Activated CD8-positive, alpha-beta memory T cell treated with anti-CD3 and anti-CD28 coated beads, Interleukin-2, amount 50 U/mL, for 24 hours (primary cell): ENCODE data around the gene L3MBTL1.
"Not testable (repeated sequence)": the region's sequence is repeated elsewhere in the genome, so short reads cannot be mapped to it uniquely, and the experiment has no call there.

Experiments
- DNase-seq: peaks from one replicate; pipeline ENCODE4 v3.0.0-alpha.2; 2020; ENCODE audit errors: extremely low read depth

The L3MBTL1 gene

DNA sequence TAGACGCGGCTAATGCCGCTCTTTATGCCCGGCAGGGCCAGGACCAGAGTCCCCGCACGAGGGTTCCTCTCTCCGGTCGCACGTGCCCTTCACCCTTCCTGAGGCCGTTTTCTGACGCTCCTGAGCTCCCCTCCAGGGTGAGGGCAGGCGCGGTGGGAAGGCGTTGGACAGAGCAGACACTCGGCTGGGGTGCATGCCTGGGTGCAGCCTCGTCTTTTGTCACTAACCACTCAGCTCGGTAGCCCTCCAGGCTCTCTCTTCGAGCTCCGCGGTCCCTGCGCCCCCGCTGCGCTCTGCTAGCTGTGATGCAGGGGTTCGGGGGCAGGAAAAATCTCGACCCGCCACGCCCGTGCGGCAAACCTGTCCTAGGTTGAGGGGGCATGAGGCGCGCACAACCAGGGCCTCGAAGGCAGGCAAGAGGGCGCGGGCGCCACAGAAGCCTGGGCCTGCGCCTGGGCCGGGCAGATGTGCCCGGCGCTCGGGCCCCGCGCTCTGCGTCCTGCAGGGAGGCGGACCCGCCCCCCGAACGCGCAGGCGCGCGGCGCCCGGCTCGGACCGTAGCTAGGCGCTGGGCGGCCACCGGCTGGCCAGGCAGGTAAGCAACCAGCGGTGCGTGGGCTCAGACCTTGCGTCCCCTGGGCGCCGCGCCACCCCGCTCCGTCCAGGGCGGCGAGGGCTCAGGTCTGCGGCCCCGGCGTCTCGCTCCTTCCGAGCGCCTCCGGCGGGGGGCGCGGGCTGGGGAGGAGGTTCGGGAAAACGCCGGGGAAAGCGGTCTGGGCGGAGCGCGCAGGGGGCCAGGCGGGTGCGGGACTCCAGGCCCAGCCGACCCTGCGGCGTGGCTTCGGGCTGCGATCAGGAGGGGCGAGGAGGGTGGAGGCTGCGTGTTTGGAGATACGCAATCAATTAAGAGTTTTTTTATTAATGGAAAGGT, at the start of gene L3MBTL1:
L3MBTL1 (plus strand) TSS at position 548 of the 931 bp plus-strand sequence. CDS start 5,807 bp downstream, outside the sequence.
- no peak for DNase-seq

DNA sequence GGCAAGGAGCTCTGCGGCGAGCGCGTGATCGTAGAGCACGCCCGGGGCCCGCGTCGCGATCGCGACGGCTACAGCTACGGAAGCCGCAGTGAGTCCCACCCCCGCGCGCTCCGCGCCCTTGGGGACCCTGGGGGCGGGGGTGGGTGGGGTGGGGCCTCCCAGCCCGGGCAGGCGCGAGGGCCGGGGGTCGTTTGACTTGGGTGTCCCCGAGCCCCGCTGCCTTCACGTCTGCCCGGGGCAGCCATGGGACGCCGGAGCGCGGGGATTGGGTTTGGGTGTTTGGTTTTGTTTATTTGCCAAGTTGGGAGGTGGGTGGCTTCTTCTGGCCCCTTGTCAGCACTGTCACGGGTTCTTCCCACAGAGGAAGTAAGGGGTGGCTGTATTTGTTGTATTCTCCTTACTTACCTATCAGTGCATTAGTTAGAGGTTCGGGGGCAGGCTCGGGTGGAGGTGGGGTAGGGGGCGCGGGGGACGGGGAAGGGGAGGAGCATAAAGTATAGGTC, 49.0 kb upstream of the L3MBTL1 start:
- no peak for DNase-seq

DNA sequence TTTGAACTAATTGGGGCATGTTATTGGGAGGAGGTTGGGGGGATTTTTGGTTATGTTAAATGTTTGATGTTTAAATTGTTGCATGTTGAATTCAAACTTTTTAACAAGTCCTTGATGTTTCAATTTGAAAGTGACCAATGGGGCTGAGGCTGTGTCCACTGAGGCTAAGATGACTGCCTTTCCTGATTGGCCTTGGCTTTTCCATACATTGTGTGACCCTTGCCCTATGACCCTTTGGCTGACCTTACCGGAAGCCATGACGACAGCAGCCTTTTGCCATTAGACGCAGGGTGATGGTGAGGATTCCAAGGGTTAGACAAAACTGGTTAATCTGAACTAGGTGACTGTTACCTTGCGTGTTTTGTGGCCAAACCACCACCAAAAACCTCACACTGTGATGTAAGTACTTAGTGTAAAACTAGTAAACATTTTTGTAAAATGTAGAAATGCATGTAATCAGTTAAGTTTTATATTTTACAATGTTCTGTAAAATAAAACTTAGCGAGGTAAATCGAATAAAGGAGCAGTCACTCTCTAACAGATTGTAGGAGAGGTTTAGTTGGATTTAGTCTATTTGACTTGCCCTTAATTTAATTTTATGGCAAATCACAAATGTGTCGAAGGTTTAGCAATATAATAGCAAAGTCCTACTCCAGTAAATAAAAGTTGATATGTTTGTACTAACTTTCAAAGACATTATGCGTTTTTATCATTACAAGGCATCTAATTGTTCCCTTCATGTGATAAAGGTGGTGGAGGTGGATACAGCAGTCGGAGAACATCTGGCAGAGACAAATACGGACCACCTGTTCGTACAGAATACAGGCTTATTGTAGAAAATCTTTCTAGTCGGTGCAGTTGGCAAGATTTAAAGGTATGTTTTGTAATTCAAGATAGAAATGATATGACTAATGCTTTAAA, 48.2 kb upstream of the L3MBTL1 start:
- DNase-seq = no peak

DNA sequence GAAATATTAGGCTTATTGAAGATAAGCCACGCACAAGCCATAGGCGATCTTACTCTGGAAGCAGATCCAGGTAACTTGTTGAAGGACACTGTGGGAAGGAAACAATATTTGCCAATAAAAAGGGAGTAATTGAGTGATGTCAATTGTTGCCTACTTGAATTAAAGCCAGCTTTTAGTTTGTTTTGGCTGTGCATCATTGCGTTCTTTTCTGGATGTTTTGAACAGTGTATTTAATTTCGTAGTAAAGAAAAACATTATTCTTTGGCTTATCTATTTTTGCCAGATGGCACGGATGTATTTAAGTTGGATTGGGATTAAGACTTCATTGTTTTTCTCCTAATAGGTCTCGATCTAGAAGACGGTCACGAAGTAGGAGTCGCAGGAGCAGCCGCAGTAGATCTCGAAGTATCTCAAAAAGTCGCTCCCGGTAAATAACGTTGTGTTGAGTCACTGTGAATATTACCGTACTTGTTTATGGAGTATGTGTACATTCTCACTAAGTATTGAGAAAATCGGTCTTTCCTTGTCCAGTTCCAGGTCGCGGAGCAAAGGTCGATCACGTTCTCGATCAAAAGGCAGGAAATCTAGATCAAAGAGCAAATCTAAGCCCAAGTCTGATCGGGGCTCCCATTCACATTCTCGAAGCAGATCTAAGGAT, 47.2 kb upstream of the L3MBTL1 start:
- DNase-seq = no peak

DNA sequence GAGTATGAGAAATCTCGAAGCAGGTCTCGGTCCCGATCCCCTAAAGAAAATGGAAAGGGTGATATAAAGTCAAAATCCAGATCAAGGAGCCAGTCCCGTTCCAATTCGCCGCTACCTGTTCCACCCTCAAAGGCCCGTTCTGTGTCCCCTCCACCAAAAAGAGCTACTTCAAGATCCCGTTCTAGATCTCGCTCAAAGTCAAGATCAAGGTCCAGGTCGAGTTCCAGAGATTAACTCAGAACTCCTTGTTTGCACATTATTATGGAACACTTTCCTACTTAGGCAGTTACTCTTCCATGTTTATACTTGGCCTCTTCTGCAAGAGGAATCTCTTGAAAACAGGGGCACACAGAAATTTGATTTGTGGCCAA, 46.7 kb upstream of the L3MBTL1 start:
- DNase-seq = no peak

DNA sequence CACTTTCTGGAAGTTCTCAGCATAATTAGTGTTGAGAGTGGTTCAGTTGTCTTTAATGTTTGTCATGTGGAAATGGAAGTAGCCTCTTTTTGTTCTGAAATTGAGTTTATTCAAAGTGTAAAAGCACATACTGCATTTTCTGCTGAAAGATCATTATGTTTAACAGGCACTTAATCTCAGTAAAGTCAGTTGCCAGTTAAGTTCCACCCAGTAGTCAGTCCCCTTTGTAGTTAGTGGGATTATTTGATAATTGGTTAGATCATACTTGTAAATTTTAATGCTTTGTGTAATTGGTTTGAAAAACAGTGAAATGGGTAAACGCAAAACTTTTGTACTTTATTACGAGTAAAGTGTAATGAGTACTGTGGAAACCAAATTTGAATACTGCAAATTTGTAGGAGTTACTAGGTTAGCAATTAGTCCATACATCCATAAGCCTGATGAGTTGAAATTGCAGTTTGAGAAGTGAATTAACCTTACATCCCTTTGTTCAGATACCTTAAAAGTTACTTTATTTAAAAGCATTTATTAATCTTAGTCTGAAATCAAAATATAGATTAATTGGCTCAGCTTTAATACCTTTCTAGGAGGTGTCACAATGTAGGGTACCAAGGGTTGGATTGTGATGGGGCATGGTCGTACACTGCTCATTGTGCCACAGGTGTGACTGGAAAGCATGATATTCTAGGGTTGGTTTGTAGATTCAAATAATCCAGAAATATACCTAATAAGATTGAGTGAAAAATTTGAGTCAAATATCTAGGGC, 45.4 kb upstream of the L3MBTL1 start:
- no peak for DNase-seq

DNA sequence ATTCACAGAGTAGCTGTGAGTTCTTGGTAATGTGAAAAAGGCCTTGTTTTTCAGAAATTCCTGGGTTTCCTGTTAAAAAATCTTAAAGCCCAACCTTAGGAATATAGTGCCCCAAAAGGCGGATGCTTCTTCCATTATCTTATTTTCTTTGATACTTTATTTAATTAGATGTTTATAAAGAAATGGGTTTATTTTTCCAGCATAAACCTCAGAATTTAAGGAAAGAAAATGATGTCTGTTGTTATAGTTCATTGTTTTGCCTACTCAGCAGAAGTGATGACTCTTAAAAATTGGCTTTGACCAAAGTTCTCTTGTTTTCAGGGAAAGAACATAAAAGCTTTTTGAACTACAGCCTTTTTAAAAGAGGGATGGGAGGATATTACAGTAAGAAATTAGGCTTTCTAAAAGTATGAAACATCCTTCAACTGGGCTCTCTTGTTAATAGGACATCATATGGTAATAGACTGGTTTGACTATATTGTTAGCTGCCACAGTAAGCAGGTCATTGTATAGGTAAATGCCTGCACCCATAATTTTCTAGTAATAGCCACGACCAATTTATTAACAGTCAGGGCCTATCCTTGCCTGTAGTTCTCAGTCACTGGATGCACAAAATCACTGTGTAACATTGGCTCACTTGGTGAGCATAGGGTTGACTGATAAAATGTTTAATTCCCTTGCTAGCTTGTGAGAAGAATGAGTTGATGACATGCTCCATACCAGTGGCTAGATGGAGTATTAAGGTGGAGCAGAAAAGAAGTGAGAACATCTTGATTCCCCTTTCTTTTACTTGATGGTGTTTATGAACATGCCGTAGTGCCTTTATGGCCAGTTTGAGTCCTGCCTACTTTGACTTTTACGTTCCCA, 44.6 kb upstream of the L3MBTL1 start:
- DNase-seq = no peak

DNA sequence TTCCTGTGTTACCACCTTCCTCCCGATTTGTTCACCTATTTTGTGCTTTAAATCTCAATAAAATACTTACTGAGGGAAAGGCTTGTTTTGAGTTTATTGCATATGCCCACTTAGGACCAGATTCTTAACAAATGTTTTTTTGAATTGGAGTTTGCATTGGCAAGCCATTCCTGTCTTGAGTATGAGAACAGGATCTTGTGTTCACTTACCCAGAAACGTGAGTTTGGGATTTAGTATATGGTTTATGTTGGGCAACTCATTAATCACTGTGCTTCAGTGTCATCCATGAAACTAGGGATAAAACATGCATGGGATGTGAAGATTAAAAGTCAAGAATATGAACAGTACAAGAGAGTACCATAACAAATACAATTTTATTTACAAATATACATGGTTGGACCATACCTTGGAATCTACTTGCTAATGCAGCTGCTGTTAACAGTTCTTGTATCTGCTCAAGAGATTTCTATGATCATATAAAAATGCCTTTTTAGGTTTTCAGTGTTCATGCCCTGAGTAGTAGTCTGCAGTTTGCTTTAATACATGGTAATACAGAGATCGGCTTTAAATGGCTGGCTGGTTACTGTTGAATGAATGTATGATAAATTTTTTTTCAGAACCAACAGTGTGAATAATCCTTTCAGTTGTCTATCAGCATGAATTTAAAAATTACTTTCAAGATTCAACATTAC, 43.8 kb upstream of the L3MBTL1 start:
- DNase-seq = no peak

DNA sequence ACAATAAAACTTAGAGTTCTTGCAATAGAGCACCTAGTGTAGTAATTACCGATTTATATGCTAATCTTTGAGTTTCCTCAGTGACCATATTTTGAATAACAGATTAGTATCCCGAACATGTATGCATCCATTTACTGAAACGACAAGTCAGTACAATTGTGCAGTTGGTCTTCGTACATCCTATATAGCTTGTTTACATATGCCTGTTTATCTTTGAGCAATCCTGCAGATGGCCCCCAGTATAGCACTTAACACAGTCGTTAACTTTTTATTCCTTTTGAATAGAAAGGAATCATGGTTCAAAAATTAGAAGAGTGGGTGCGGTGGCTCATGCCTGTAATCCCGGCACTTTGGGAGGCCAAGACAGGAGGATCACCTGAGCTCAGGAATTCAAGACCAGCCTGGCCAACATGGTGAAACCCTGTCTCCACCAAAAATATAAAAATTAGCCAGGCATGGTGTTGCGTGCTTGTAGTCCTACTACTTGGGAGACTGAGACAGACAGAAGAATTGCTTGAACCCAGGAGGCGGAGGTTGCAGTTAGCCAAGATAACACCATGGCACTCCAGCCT, 43.2 kb upstream of the L3MBTL1 start:
- no peak for DNase-seq

DNA sequence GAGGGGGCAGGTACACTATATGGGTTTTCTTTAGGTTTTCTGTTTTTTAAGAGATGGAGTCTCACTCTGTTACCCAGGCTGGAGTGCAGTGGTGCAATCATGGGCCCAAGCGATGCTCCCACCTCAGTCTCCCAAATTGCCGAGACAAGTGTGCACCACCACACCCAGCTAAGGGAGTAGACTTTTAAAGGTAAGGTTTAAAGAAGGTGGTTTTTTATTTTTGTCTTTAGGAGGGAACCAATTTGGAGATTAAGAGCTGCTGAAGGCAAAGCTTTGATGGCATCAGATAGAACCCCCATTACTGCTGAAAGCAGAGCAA, 41.9 kb upstream of the L3MBTL1 start:
- no peak for DNase-seq

DNA sequence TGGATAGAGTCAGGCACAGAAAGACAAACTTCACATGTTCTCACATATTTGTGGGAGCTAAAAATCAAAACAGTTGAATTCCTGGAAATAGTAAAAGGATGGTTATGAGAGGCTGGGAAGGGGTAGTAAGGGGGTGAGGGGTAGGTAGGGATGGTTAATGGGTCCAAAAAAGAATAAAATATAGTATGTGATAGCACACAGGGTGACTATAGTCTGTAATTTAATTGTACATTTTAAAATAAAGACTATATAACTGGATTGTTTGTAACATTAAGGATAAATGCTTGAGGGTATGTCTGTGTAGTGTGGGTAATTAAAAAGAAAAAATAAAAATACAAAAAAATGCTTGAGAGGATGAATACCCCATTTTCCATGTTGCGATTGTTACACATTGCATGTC, 39.9 kb upstream of the L3MBTL1 start:
- DNase-seq = no peak

DNA sequence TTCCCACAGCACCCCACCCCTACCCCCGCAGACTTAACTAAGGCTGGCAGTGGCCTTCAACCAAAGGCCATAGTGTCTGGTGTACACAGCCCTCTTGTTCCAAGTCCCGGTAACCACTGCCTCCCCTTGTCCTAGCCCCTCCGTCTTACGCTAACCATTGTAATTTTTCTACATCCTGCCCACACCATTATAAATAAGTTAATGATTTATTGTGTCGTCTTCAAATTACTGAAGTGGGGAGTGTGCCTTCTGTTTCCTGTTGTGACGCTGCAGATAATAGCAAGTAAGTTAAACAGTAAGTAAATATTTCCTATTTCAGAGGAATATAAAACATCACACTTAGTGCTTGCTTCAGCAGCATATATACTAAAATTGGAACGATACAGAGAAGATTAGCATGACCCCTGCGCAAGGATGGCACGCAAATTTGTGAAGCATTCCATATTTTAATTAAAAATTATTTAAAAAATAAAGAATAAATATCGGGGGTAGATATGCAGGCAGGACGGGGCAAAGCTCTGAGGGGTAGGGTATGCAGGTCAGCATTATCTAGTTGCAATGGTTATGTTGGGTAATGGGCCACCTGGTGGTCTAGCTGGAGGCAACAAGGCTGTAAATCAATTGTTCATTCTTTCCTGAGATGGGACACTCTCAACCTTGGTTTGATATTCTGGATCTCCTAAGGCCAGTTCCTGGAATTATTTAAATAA, 34.7 kb upstream of the L3MBTL1 start:
- DNase-seq = no peak

DNA sequence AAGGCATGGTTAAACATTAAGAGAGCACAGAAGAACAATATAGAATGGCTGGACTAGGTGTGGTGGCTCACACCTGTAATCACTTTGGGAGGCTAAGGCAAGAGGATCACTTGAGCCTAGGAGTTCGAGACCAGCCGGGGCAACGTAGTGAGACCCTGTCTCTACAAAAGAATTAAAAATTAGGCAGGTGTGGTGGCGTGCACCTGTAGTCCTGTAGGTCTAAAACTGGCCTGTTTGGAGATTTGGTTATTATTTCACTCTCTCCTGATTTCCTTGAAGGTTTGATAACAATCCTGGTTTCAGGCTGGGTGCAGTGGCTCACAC, 34.2 kb upstream of the L3MBTL1 start:
- no peak for DNase-seq

DNA sequence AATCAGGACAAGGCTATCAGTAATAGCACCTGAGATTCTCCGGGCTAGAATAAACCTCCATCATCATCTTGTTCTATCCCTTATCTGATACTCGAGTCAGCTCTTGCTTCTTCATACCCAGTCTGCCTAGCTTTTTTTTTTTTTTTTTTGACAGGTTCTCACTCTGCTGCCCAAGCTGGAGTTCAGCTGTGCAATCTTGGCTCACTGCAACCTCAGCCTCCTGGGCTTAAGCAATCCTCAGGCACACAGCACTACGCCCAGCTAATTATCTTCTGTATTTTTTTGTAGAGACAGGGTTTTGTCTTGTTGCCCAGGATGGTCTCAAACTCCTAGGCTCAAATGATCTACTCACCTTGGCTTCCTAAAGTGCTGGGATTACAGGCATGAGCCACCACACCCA, 30.3 kb upstream of the L3MBTL1 start:
- DNase-seq = no peak

DNA sequence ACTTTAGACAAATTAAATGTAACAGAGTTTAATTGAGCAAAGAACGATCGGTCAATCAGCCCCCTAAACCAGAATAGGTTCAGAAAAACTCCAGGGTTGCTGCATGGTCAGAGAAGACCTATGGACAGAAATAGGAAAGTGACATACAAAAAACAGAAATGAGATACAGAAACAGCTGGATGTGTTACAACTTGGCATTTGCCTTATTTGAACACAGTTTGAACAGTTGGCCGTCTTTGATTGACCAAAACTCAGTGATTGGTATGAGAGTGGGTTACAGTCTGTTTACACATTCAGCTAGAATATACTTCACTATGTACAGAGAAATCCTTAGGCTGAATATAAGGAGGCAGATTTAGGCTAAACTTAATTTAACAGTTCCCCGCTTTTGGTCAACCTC, 29.9 kb upstream of the L3MBTL1 start:
- DNase-seq = no peak

DNA sequence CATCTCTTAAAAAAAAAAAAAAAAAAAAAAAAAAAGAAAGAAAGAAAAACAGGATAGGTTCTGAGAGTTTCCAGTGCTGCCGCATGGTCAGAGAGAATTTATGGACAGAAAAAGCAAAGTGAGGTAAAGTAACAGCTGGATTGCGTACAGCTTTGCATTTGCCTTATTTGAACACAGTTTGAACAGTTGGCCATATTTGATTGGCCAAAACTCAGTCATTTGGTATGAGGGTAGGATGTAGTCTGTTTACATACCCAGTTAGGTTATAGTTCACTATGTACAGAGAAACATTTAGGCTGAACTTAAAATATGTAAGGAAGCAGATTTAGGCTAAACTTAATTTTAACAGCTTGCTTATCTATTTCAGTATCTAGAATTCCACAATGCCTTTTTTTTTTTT, 17.5 kb upstream of the L3MBTL1 start:
- no peak for DNase-seq

DNA sequence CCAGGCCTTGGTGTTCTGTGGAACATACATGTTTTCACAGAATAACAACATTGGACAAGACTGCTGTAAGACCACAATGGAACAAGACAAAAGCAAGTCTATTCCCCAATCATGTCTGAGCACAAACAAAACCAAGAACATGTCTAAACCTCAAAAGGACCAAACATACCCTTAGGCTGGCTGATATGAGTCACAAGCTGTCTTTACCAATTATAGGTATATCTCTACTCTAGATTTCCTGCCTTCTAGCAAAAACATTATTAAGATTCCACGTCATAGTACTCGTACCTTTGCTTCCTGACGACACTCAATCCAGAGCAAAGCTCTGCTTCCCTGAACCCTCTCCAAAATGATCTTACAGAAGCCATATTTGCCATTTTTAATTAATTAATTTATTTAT, 15.4 kb upstream of the L3MBTL1 start:
- DNase-seq = no peak

DNA sequence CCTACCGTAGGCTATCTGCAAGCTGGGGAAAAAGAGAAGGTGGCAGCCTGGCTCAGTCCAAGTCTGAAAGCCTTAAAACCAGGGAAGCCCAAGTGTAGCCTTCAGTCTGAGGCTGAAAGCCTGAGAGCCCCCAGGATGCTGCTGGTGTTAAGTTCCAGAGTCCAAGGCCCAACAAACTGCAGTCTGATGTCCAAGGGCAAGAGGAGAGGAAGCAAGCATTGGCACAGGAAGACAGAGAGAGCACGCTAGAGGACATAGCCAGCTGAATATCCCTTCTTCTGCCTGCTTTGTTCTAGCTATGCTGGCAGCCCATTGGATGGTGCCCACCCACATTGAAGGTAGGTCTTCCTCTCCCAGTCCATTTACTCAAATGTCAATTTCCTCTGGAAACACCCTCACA, 12.1 kb upstream of the L3MBTL1 start:
- no peak for DNase-seq

DNA sequence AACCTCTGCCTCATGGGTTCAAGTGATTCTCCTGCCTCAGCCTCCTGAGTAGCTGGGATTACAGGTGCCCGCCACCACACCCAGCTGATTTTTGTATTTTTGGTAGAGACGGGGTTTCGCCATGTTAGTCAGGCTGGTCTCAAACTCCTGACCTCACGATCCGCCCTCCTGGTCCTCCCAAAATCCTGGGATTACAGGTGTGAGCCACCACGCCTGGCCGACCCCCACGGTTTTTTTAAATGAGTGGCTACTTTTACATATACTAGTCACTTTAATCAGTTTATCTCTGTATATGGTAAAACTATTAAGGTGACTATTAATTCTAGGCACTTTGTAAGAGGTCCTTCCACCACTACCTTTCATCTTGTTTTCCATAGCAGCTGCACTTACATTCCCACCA, 5.5 kb upstream of the L3MBTL1 start:
- not testable (repeated sequence) for DNase-seq
